KOPT-K1 (cell line): ENCODE results near the gene CEND1.

Source experiments
- H3K27ac ChIP-seq: fragments of 200-600 bp; sonication (generic); 2 replicates; pipeline ENCODE4 v1.5.1; 2016; ENCODE audit warnings: antibody characterized with exemption, mild to moderate bottlenecking, low read depth, low read length; ENCODE audit not compliant: poor library complexity, severe bottlenecking
- H3K36me3 ChIP-seq: fragments of 200-600 bp; sonication (generic); 2 replicates; pipeline ENCODE4 v1.5.1; 2017; ENCODE audit warnings: antibody characterized with exemption, mild to moderate bottlenecking, low read length, moderate library complexity; ENCODE audit not compliant: insufficient read depth
- H3K9me3 ChIP-seq: fragments of 200-600 bp; sonication (generic); 2 replicates; pipeline ENCODE4 v1.5.1; 2017; ENCODE audit warnings: antibody characterized with exemption, low read length, mild to moderate bottlenecking; ENCODE audit not compliant: insufficient read depth, poor library complexity, severe bottlenecking

The CEND1 gene

DNA sequence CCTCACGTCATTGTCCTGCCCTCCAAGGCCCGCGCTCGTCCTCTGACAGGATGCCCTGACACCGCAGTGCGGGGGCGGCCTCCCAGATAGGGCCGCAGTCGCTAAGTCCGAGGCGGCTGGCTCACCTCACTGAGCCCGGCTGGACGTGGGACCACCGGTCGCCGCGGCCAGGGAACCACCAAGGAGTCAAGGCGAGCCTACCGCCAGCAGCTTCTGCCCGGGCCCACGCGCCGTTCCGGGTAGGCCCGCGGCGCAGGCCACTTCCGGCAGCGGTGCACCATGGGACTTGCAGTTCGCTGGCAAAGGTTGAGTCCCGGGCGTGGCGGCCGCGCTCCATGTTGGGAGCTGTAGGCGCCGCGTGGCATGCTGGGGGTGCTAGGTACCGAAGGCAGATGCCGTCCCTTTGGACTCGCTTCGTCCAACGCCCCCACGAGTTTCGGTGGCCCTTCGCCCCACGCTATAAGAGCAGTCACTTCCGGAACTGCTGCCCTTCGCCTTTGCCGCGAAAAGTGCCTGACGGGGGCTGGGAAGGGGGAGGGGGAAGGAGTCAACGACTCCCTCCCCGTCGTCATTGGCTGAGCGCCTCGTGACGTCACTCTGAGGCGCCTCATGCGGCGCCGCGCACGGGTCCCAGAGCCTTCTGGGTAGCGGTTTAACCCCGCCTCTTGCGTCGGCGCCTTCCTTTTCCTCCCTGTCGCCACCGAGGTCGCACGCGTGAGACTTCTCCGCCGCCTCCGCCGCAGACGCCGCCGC lies 19.6 kb upstream of the CEND1 start, which contains the start of gene RPLP2:
Gene RPLP2 (plus strand): TSS at position 681 of the 753 bp plus-strand sequence. CDS start 268 bp downstream, outside the sequence.
- Histone ChIP-seq H3K9me3 (no peaks in the 10 kb centered on the region), H3K36me3 (peaks cover 37% of the 10 kb centered on the region), H3K27ac (peak within 1 kb of the TSS; percentile 97)

DNA sequence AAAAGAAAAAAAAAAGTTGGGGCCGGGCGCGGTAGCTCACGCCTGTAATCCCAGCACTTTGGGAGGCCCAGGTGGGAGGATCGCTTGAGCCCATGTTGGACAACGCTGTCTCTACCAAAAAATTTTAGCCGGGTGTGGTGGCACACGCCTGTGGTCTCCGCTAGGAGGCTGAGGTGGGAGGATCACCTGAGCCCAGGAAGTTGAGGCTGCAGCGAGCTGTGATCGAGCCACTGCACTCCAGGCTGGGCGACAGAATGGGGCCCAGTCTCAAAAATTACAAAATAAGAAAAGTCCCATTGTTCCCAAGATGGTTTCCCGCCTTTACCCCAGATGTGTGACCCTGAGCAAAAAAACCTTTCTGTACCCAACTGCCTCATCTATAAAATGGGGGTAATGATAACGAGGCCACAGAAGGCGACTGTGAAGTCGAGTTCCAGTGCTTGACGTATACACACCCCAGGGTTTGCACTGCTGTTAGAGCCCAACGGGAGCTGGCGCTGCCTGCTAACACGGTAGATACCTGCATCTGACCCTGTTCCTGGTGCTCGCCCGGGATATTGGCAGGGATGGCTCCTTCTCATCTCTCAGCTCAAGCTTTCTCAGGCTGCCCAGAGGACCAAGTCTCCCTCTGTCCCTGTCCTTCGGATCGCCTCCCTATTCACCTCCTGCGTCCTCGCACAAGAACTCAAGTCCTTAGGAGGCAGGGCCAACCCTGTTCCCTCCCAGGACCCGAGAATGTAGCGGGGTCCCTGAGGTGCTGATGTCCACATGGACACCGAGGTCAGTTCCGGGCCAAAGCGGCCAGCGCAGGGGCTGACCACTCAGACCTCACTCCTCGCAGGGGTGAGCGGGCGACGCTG lies 18.8 kb upstream of the CEND1 start:
- Histone ChIP-seq H3K9me3 (no peaks in the 10 kb centered on the region), H3K36me3 (peaks cover 32% of the 10 kb centered on the region), H3K27ac (peak overlapping the region; percentile 97)

DNA sequence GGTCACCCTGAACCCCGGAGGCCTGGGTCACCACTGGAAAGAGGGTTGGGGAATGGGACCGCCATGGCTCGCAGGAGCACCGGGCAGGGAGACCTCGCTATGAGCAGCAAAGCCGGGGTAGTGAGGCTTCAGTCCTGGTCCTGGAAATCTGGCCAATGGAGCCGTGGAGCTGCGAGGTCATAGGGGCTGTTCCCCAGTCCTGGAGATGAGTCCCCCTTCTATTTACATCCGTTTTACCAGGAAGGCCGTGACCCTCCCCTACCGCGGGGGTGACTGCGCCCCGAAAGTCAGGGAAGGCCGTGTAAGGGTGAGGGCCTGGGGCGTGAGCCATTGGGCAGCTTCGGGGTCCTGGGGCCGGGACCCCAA lies 14.7 kb upstream of the CEND1 start:
- no peaks in the 10 kb centered on the region for H3K9me3 ChIP-seq
- H3K36me3 ChIP-seq, result peaks cover 34% of the 10 kb centered on the region
- H3K27ac ChIP-seq, result peak overlapping the region; percentile 91

DNA sequence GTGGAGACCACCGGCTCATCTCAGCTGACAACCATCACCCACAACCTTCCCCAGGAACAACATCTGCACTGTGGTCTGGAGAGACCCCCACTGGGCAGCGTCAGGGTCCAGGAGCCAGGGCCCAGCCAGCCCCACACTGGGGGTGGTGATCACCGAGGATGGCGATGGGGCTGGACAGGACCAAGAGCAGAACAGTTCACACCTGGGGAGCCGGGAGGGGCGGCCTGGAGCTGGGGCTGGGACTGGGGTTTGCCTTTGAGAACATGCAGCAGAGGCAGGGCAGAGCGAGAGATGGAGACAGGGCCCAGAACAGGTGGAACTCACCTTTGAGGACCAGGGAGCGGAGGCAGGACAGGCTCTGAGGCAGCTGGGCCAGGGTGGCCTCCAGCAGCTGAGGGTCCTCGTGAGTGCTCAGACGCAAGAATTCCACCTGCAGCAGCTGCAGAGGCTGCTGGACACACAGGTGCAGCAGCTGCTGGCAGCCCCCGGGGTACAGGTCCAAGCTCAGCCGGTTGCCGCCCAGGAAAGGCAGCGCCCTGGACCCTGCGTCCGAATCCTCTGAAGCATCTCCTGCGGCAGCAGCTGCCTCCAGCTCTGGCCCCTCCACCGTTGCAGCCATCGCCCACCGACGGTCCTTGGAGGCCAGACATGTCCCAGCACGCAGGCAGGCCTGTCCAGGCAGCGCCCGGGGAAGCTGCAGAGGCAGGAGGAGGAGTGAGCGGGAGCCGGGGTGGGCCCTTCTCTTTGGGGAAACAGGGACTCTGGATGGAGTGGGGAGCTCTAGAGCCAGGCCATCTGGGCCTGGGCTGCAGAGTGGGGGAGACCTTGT lies 14.1 kb upstream of the CEND1 start:
- H3K27ac ChIP-seq, result peak overlapping the region; percentile 91
- H3K9me3 ChIP-seq, result no peaks in the 10 kb centered on the region
- peaks cover 39% of the 10 kb centered on the region for H3K36me3 ChIP-seq

DNA sequence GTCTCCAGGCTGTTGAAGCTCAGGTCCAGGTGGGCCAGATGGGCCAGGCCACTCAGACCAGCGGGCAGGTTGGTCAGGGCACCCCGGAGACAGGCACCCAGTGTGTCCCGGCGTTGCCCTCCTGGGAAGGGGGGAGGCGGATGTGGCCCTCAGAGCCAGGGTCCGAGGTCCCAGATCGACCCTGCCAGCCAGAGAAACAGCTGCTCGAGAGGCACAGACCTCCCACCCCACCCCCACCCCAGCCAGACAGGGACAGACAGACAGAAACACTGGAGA lies 13.5 kb upstream of the CEND1 start:
- H3K9me3 ChIP-seq, result no peaks in the 10 kb centered on the region
- peaks cover 40% of the 10 kb centered on the region for H3K36me3 ChIP-seq
- peak overlapping the region; percentile 91 for H3K27ac ChIP-seq

DNA sequence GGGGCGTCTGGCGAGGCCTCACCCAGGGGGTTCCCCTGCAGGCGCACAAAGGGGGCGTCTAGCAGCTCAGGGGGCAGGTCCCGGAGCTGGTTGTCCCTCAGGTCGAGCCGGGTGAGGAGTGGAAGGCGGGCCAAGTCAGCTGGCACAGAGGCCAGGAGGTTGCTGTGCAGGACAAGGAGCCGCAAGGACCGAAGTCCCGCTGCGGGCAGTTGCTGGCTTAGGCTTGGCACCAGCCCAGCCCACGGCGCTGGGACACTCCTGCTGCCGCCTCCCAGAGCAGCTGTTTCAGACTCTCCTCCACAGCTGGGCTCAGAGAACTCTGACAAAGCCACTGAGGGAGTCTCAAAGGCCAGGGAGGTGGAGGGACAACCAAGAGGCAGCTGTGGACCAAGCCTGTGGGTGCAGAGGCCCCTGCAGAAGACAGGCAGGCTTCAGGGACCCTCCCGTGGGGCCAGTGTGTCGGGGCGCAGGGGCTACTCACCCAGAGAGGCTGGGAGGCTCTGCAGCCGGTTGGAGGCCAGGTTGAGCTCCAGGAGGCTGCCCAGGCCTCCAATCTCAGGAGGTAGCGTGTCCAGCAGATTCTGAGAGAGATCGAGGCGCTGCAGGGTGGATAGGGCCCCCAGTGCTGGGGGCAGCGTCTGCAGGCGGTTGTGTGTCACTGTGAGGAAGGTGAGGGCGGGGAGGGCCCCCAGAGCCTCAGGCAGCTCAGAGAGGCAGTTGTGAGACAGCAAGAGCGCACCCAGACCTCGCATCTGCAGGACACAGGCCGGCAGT lies 13.0 kb upstream of the CEND1 start:
- Histone ChIP-seq H3K27ac (peak overlapping the region; percentile 91), H3K36me3 (peaks cover 40% of the 10 kb centered on the region), H3K9me3 (no peaks in the 10 kb centered on the region)

DNA sequence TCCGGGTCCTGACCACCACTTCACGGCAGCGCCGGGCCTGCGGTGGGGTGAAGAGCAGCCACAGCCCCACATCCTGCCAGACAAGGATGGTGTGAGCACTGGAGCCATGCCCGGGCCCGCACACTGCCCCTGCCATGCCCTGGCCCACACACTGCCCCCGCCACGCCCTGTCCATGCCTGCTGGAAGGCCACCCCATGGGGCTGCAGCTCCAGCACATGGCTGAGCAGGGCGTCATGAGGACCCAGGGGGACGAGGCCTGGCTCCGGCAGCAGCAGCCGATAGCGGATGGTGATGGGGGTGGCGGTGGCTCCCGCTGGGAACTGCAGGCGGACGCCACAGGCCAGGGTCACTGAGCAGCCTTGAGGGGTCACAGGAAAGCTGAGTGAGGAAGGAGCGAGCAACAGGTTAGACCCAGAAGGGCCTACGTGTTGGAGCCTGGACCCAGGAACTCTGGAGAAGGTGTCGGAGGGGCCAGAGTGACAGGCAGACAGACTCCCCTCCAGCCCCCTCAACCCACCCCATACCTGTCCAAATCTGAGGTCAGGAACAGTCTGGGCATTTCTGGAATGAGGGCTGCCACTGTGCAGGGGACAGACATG lies 12.2 kb upstream of the CEND1 start:
- Histone ChIP-seq H3K36me3 (peaks cover 40% of the 10 kb centered on the region), H3K9me3 (no peaks in the 10 kb centered on the region), H3K27ac (no peak overlapping the region)

DNA sequence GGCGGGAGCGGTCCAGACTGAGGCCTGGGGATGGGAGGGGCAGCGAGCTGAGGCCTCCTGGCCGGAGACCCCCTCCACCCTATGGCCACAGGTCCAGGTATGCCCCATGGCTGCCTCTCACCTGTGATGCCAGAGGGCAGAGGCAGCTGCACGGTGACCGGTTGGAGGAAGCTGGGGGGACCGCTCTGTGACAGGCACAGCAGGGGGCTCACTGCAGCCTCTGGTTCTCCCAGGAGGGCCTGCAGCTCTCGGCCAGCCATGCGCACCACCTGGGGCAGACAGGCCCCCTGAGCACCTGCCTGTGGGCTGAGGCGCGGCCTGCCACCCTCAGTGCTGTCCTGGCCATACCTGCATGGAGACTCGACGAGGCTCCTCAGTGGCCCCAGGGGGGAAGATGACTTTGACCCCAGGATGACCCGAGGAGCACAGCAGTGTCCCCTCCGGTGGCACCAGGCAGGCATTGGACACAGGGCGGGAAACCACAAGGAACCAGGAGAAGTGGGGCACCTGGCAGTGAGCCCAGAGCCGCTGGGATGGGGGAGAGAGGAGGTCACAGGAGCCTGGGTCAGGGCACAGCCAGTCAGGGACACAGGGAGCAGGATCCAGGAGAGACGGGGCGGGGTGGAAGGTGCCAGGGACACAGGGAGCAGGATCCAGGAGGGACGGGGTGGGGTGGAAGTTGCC lies 11.3 kb upstream of the CEND1 start:
- Histone ChIP-seq H3K9me3 (no peaks in the 10 kb centered on the region), H3K36me3 (peaks cover 40% of the 10 kb centered on the region), H3K27ac (no peak overlapping the region)

DNA sequence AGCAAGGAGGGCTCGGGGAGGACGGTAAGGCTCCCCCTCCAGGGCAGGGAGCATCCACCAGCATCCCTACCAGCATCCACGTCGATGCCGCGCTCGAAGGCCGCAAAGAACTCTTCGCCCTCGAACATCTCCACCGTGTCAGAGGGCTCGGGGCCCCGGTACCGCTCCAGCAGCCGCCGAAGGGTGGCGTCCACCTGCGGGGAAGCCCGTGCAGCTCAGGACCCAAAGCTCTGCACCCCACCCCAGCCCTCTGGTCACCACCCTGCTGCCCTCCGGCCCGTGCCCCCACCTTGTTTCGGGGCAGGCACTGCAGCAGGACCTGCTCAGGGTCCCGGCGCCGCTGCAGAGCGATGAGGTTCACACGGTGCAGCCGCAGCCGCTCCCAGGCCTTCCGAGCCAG lies 10.6 kb upstream of the CEND1 start:
- no peaks in the 10 kb centered on the region for H3K9me3 ChIP-seq
- H3K27ac ChIP-seq, result no peak overlapping the region
- peaks cover 40% of the 10 kb centered on the region for H3K36me3 ChIP-seq

DNA sequence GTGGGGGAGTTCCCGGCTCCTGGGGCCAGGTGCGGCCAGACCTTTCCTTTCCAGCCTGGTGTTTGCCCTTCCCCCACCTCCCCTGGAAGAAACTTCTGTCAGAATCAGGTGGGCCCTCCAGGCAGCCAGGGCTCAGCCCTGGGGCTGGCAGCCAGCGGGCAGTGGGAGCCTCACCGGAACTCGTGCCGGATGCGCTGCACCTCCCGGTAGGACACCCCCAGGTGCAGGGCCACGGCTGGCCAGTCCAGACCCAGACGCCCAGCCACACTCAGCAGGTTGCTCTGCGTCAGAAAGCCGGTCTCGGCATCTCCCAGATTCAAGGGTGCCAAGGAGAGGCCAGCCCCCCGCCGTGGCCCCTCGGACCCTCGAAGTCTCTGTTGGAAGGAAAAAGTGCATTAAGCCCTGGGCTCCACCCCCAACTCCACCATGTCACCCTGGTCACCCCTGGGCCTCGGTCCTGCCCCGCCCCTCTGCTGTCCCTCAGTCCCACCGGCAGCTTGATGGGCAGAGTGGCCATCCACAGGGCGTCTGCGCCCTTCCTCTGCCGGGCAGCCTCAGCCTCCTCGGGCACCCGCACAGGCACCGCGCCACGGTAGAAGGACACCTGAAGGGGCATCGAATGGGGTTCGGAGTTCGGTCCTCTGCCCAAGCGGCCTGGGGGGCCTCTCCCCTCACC lies 9.9 kb upstream of the CEND1 start:
- H3K27ac ChIP-seq, result peak overlapping the region; percentile 88
- peaks cover 42% of the 10 kb centered on the region for H3K36me3 ChIP-seq
- H3K9me3 ChIP-seq, result no peaks in the 10 kb centered on the region

DNA sequence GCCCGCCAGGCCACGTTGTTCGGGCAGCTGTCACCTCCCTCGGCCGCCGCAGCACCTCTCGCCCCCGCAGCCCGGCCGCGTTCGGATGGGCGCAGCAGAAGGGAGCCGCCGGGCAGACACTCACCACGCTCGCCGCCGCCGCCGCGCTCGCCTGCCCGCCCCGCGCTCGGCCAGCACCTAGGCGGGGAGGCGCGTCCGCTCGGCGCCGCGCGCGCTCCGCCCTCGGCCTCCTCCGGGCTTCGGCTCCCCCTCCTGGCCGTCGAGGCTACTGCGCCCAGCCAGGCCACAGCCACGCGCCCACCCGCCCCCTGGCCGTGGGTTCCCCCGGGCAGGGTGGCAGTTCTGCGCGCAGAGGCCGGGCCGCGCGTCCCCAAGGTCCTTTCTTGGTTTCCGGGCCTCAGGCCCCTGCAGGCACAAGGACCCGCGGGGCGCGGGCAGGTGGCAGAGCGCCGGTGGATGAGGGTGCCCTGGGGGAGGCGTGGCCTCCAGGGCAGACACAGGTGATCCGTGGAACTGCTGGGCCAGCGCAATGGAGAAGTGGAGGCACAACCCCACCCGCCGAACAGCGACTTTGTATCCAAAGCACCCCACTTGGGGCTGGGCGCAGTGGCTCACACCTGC lies 8.3 kb upstream of the CEND1 start, which contains the start of gene SLC25A22:
Gene SLC25A22 (minus strand): TSS at position 189 of the 621 bp plus-strand sequence. CDS start 3,275 bp downstream, outside the sequence.
- peak within 1 kb of the TSS; percentile 88 for H3K27ac ChIP-seq
- no peaks in the 10 kb centered on the region for H3K9me3 ChIP-seq
- H3K36me3 ChIP-seq, result peaks cover 57% of the 10 kb centered on the region

DNA sequence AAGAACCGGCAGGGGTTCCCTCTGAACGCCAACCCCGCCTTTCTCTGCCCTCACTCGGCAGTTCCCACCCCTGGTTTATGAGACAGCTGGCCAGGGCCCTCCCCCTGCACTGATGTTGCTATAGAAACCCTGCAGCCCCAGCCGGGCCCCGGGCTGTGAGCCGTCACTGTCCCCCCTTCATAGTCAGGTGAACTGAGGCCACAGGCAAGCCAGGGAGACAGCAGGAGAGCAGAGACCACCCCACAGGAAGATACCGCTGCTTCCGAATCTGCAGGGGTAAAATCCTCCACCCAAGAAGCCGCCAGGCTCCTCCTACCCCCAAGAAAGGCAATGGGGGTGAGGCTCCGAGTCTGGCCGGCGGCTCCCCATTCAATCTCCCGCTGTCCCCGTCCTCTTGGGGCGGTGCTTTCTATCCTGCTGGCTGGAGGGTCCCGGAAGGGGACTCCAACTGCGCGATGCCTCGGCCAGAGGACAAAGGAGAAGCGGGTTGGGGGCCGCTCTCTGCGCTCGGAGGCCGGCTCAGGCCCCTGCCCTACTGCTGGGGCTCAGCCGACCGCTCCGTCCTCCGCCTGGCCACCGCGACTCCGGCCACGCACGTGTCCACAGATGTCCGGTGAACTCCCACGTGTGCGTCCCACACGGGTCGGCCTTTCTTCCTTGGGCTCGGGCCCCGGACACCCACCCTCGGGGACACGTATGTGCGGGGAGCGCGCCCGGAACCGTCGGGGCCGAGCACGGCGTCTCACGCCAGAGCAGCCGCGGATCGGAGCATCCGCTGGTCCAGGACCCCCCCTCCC lies 7.6 kb upstream of the CEND1 start:
- Histone ChIP-seq H3K27ac (peak overlapping the region; percentile 88), H3K9me3 (no peaks in the 10 kb centered on the region), H3K36me3 (peaks cover 59% of the 10 kb centered on the region)
